Mesenchymal stem cell (in vitro differentiated cells and primary cell): ENCODE results near the gene JAKMIP1.

Experiments used
- DNase-seq: peaks from one replicate; pipeline ENCODE4 v3.0.0-alpha.2; 2013
- H2AFZ ChIP-seq: one replicate; pipeline ENCODE4 v1.6.1; 2013; ENCODE audit warnings: low read depth, mild to moderate bottlenecking, control low read depth, inconsistent platforms, low read length, moderate library complexity
- H2AK5ac ChIP-seq: 2 replicates; pipeline ENCODE4 v1.6.1; 2013; ENCODE audit warnings: low read length, moderate library complexity, mild to moderate bottlenecking, inconsistent platforms; ENCODE audit not compliant: severe bottlenecking
- H2BK120ac ChIP-seq: one replicate; pipeline ENCODE4 v1.6.1; 2013; ENCODE audit warnings: low read depth, mild to moderate bottlenecking, inconsistent platforms, low read length, moderate library complexity
- H2BK12ac ChIP-seq, 2 experiments: one replicate each; pipeline ENCODE4 v1.6.1; 2013; ENCODE audit warnings: inconsistent platforms in 2 of 2, low read length in 2 of 2, mild to moderate bottlenecking in 2 of 2, moderate library complexity in 2 of 2, control low read depth in 1 of 2
- H2BK15ac ChIP-seq: one replicate; pipeline ENCODE4 v1.6.1; 2013; ENCODE audit warnings: mild to moderate bottlenecking, low read depth, inconsistent platforms; ENCODE audit not compliant: poor library complexity, severe bottlenecking
- H2BK5ac ChIP-seq: 2 replicates; pipeline ENCODE4 v1.6.1; 2013; ENCODE audit warnings: low read depth, mild to moderate bottlenecking, low read length, control low read depth, inconsistent platforms; ENCODE audit not compliant: poor library complexity, severe bottlenecking
- H3K14ac ChIP-seq, 2 experiments: one replicate each; pipeline ENCODE4 v1.6.1; 2013; ENCODE audit warnings: inconsistent platforms in 2 of 2, low read length in 2 of 2, control low read depth in 1 of 2, mild to moderate bottlenecking in 1 of 2, moderate library complexity in 1 of 2
- H3K18ac ChIP-seq, 2 experiments: one replicate each; pipeline ENCODE4 v1.6.1; 2013; ENCODE audit warnings: inconsistent platforms in 2 of 2, low read length in 2 of 2, control low read depth in 1 of 2, low read depth in 1 of 2, mild to moderate bottlenecking in 1 of 2
- H3K23ac ChIP-seq, 2 experiments: one replicate each; pipeline ENCODE4 v1.6.1; 2013; ENCODE audit warnings: inconsistent platforms in 2 of 2, low read length in 2 of 2, mild to moderate bottlenecking in 2 of 2, moderate library complexity in 2 of 2, control low read depth in 1 of 2
- H3K27ac ChIP-seq: 2 replicates; pipeline ENCODE4 v1.5.1; 2013; ENCODE audit warnings: mild to moderate bottlenecking, moderate library complexity, low read length, control low read depth, inconsistent platforms; ENCODE audit not compliant: poor library complexity, severe bottlenecking
- H3K27me3 ChIP-seq, 2 experiments: 2 replicates each; pipeline versions ENCODE4 v1.6.1 to v1.7.0; 2013; ENCODE audit warnings: low read length in 2 of 2, mild to moderate bottlenecking in 2 of 2, moderate library complexity in 2 of 2, control low read depth in 1 of 2, inconsistent platforms in 1 of 2; ENCODE audit not compliant: control insufficient read depth in 1 of 2, insufficient read depth in 1 of 2
- H3K36me3 ChIP-seq, 2 experiments: 2 replicates each; pipeline versions ENCODE4 v1.6.1 to v1.7.0; 2013; ENCODE audit warnings: low read length in 2 of 2, control low read depth in 1 of 2, inconsistent platforms in 1 of 2, low read depth in 1 of 2, mild to moderate bottlenecking in 1 of 2; ENCODE audit not compliant: insufficient read depth in 2 of 2, control insufficient read depth in 1 of 2
- H3K4ac ChIP-seq, 2 experiments: one replicate each; pipeline ENCODE4 v1.6.1; 2013; ENCODE audit warnings: inconsistent platforms in 2 of 2, low read length in 2 of 2, mild to moderate bottlenecking in 2 of 2, moderate library complexity in 2 of 2, control low read depth in 1 of 2, low read depth in 1 of 2
- H3K4me1 ChIP-seq: 2 replicates; pipeline ENCODE4 v1.6.1; 2013; ENCODE audit warnings: low read depth, low read length, control low read depth; ENCODE audit not compliant: control insufficient read depth, insufficient read depth
- H3K4me2 ChIP-seq: 2 replicates; pipeline ENCODE4 v1.6.1; 2013; ENCODE audit warnings: low read length, mild to moderate bottlenecking, inconsistent platforms; ENCODE audit not compliant: poor library complexity, severe bottlenecking
- H3K4me3 ChIP-seq, 2 experiments: 2 replicates each; pipeline versions ENCODE4 v1.5.1 to v1.7.0; 2013; ENCODE audit warnings: low read length in 2 of 2, mild to moderate bottlenecking in 2 of 2, control low read depth in 1 of 2, low read depth in 1 of 2; ENCODE audit not compliant: insufficient read depth in 1 of 2
- H3K79me1 ChIP-seq: replicated peaks from 2 replicates; pipeline ENCODE4 v1.6.1; 2013; ENCODE audit warnings: mild to moderate bottlenecking, control low read depth, low read length, inconsistent platforms; ENCODE audit not compliant: poor library complexity, severe bottlenecking
- H3K9ac ChIP-seq: 2 replicates; pipeline ENCODE4 v1.7.0; 2013; ENCODE audit warnings: mild to moderate bottlenecking, low read length, moderate library complexity
- H3K9me3 ChIP-seq: 2 replicates; pipeline ENCODE4 v1.7.0; 2013; ENCODE audit warnings: mild to moderate bottlenecking, low read length; ENCODE audit not compliant: control insufficient read depth
- H4K8ac ChIP-seq: one replicate; pipeline ENCODE4 v1.6.1; 2013; ENCODE audit warnings: inconsistent platforms, mild to moderate bottlenecking, low read length, moderate library complexity
- H4K91ac ChIP-seq: one replicate; pipeline ENCODE4 v1.6.1; 2013; ENCODE audit warnings: mild to moderate bottlenecking, low read length, inconsistent platforms
- WGBS: methylation state at CpG from one replicate; pipeline ENCODE4 v1.1.7; 2013; ENCODE audit warnings: mixed read lengths; 5-methylcytosine and 5-hydroxymethylcytosine counted together

The JAKMIP1 gene

GRCh38 chr4:6035786-6036185, 164.6 kb downstream of the JAKMIP1 start:
- Histone ChIP-seq H3K36me3 (no peaks in the 10 kb centered on the region), H3K27ac (no peak overlapping the region), H3K4ac (no peak overlapping the region), H3K4me2 (no peak overlapping the region), H2AK5ac (no peak overlapping the region), H3K4me3 (peak overlapping the region in 1 of 2 experiments; percentile 22), H2AFZ (no peak overlapping the region), H3K14ac (no peak overlapping the region), H3K18ac (no peak overlapping the region), H3K27me3 (peaks cover 0 to 18% of the 10 kb centered on the region in 2 experiments), H4K8ac (no peak overlapping the region), H2BK15ac (no peak overlapping the region), H3K4me1 (no peaks in the 10 kb centered on the region), H3K9me3 (peaks cover 3% of the 10 kb centered on the region), H3K23ac (no peak overlapping the region), H2BK5ac (no peak overlapping the region), H2BK12ac (no peak overlapping the region), H3K79me1 (no peaks in the 10 kb centered on the region), H4K91ac (no peak overlapping the region), H3K9ac (no peak overlapping the region), H2BK120ac (no peak overlapping the region)
- no peak for DNase-seq
- 93% methylated on average over 16 of the region's 16 CpGs for WGBS

- no peak for DNase-seq
- H3K79me1 ChIP-seq: no peaks in the 10 kb centered on the region
- no peak overlapping the region for H3K14ac ChIP-seq
- H4K91ac ChIP-seq: no peak overlapping the region
- peaks cover 3% of the 10 kb centered on the region for H3K9me3 ChIP-seq
- H2BK5ac ChIP-seq: no peak overlapping the region
- no peak overlapping the region for H2AK5ac ChIP-seq
- no peak overlapping the region for H3K4ac ChIP-seq
- no peak overlapping the region for H3K23ac ChIP-seq
- H2AFZ ChIP-seq: no peak overlapping the region
- no peaks in the 10 kb centered on the region for H3K36me3 ChIP-seq
- H2BK12ac ChIP-seq: no peak overlapping the region
- no peak overlapping the region for H3K4me3 ChIP-seq
- peaks cover 0 to 28% of the 10 kb centered on the region in 2 experiments for H3K27me3 ChIP-seq
- H2BK15ac ChIP-seq: no peak overlapping the region
- H3K4me2 ChIP-seq: no peak overlapping the region
- no peaks in the 10 kb centered on the region for H3K4me1 ChIP-seq
- 61% methylated on average over 2 of the region's 4 CpGs for WGBS
- no peak overlapping the region for H3K9ac ChIP-seq
- no peak overlapping the region for H2BK120ac ChIP-seq
- no peak overlapping the region for H4K8ac ChIP-seq
- H3K27ac ChIP-seq: no peak overlapping the region
- H3K18ac ChIP-seq: no peak overlapping the region
These were observed 167.0 kb downstream of the JAKMIP1 start for GRCh38 chr4:6033381-6033780.

DNA sequence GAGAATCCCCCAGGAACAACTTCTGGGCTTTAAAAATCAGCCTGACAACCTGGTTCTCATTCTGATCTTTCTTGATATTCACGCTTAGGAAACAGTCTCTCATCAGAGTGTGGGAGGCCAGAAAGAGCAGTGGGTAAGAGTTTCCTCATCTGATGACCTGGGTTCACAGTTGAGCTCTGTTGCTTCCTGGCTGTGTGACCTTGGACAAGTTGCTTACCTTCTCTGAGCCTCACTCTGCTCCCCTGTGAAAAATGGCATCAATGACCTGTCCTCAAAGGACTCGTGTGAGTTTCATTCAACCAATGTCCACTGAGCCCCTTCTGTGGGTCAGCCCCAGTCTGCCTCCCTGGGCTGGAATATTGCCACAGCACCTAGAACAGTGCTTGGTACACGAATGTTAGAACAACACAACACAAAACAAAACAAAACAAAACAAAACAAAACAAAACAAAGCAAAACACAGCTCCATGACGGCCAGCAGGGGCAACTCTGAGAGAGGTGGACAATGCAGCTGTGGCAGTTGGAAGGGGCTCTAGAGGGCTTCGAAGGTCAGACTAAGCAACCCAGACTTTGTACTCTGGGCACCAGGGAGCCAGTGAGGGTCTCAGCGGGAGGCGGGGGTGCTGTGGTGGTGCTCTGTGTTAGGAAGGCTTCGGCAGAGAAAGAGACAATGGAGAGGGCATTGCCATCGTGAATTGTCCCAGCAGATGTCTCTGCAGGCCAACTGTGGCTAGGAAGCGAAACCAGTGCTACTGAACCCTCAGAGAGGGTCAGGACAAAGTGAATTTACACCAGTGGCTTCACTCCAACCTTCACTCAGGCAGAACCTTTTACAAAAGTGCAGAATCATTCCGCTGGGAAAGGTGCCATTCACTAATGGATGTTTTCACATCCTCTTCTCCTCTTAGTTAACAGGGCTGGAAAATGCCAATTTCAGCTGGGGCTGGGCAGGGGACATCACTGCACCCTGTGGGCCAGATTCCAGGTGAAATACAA, 167.8 kb downstream of the JAKMIP1 start:
- H3K23ac ChIP-seq: no peak overlapping the region
- no peak overlapping the region for H2BK12ac ChIP-seq
- H2BK120ac ChIP-seq: no peak overlapping the region
- no peak overlapping the region for H2AK5ac ChIP-seq
- H3K36me3 ChIP-seq: no peaks in the 10 kb centered on the region
- WGBS: 78% methylated on average over 11 of the region's 11 CpGs
- H3K14ac ChIP-seq: no peak overlapping the region
- H2BK5ac ChIP-seq: no peak overlapping the region
- no peaks in the 10 kb centered on the region for H3K79me1 ChIP-seq
- H3K18ac ChIP-seq: no peak overlapping the region
- H3K9me3 ChIP-seq: peaks cover 3% of the 10 kb centered on the region
- no peaks in the 10 kb centered on the region for H3K4me1 ChIP-seq
- H3K4me3 ChIP-seq: no peak overlapping the region
- no peak overlapping the region for H3K4ac ChIP-seq
- no peak overlapping the region for H4K91ac ChIP-seq
- no peak overlapping the region for H3K4me2 ChIP-seq
- no peak overlapping the region for H3K27ac ChIP-seq
- H2BK15ac ChIP-seq: no peak overlapping the region
- no peak overlapping the region for H3K9ac ChIP-seq
- H2AFZ ChIP-seq: no peak overlapping the region
- H4K8ac ChIP-seq: no peak overlapping the region
- H3K27me3 ChIP-seq: peaks cover 0 to 36% of the 10 kb centered on the region in 2 experiments
- DNase-seq: no peak

DNA sequence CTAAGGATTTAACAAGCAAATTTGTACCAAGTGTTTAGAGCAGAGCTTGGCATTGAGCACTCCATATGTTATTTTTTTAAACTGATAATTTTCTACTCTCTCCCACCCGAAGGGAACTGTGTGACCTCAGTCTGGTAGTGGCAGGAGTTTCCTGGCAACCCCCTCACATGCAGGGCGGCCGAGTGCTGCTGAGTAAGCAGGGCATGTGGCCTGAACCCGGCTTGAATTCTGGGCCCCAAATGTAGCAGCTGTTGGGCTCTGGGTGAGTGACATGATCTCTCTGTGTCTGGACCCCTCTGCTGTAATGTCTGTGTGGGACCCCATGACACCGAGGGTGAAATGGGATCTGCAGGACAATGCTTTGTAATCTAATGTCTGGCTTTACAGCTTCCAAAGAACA, 168.5 kb downstream of the JAKMIP1 start:
- H3K9me3 ChIP-seq: peaks cover 3% of the 10 kb centered on the region
- peaks cover 0 to 41% of the 10 kb centered on the region in 2 experiments for H3K27me3 ChIP-seq
- no peak overlapping the region for H2BK15ac ChIP-seq
- H3K23ac ChIP-seq: no peak overlapping the region
- H3K4me3 ChIP-seq: no peak overlapping the region
- no peak overlapping the region for H3K27ac ChIP-seq
- no peak overlapping the region for H2BK12ac ChIP-seq
- H4K8ac ChIP-seq: no peak overlapping the region
- no peak overlapping the region for H4K91ac ChIP-seq
- no peak overlapping the region for H3K4ac ChIP-seq
- H3K9ac ChIP-seq: no peak overlapping the region
- no peak overlapping the region for H2AFZ ChIP-seq
- no peak overlapping the region for H3K4me2 ChIP-seq
- no peak overlapping the region for H2AK5ac ChIP-seq
- H3K4me1 ChIP-seq: no peaks in the 10 kb centered on the region
- DNase-seq: no peak
- no peak overlapping the region for H3K18ac ChIP-seq
- no peaks in the 10 kb centered on the region for H3K36me3 ChIP-seq
- no peak overlapping the region for H2BK120ac ChIP-seq
- WGBS: 65% methylated on average over 5 of the region's 5 CpGs
- H2BK5ac ChIP-seq: no peak overlapping the region
- H3K79me1 ChIP-seq: no peaks in the 10 kb centered on the region
- no peak overlapping the region for H3K14ac ChIP-seq
